Inflammatory macrophage (primary cell): ENCODE measurements around the gene PRKN.

Experiments used
- DNase-seq, 2 donors: peaks; one replicate each; pipeline ENCODE4 v3.0.0-alpha.2; 2020 to 2022

Gene PRKN

DNA sequence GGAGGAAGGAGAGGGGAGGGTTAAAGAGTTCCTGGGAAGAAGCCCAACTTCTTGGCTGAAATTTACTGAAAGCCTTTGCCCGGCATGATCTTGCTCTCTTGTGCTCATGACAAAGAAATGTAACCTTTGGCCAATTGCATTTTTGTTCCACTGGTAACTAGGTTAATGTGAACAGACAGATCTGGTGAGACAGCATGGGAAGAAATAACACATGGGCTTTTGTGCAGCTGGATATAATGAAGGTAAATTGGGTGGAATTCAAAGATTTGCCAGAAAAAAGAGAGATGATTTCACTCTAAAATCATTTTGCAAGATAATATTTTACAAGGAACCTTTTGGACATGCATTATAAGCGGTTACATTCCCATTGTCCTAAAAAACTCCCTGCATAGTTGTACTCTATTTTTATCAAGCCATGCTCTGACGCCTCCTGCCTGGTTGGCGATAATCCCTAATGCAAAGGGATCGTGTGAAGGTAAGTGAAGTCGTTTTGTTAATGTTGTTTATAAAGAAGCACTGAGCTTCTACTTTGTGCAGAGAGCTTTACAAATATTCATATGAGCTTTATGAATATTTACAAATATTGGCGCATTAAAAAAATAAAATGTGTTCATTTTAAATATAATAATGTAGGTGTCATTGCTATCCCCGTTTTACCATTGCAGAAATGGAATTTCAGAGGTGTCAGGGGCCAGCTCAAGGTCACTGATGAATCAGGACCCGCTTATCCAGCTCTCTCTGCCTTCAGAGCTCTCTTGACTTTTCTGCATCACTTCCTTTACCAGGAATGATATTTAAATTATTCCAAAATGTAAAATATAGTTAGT lies 1292.4 kb downstream of the PRKN start:
- DNase-seq: no peak

DNA sequence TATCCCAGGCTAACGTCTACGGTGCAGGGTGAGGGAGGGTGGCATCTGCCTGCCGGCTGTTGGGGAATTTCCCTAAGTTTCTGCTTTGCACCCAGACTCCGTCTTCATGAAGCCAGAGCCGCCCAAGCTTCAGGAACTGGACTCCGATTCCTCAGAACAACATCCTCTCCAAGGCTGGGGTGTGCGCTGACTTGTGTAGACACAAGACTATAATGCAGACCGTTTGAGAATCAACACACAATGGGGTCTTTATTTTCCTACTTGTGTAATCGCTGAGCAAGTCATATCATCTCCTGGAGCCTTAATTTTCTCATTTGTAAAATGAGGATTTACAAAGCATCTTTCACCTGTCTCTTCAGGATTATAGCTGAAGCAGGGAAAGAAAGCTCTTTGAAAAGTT lies 1293.2 kb downstream of the PRKN start:
- no peak for DNase-seq

DNA sequence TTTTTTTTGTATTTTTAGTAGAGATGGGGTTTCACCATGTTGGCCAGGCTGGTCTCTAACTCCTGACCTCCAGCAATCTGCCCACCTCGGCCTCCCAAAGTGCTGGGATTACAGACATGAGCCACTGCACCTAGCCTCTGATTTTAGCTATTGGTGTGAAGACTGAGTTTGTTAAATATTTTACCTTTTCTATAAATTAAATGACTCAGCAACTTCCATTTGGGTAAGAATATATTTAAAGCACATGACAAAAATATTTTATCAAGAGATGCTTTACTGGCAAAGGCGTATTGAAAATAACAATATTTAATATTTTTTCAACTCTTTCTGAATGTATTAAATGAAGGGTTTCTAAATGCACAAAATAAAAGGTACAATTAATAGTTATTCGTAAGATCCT lies 1295.0 kb downstream of the PRKN start:
- DNase-seq: no peak

DNA sequence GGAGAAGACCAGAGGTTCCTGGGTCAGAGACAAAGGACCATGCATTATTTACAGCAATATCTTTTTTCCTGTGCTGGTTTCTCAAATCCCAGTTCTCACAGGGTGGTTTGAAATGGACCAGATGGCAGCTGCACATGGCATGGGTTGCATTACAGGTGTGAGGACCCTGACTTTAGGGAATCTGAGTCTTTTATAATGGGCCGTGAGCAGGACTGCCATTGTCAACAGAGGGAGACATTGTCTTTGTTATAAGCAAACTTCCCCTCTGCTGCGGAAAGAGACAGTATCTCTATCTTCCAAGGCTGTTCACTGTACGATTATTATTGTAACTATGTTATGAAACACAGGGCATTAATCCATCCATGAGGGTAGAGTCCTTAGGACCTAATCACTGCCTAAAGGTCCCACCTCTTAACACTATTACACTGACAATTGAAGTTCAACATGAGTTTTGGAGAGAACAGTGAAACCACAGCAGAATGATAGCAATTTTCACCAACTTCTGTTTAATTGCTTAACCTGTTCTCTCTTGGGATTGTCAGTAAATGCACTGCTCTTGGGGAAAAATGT lies 1297.6 kb downstream of the PRKN start:
- no peak for DNase-seq

DNA sequence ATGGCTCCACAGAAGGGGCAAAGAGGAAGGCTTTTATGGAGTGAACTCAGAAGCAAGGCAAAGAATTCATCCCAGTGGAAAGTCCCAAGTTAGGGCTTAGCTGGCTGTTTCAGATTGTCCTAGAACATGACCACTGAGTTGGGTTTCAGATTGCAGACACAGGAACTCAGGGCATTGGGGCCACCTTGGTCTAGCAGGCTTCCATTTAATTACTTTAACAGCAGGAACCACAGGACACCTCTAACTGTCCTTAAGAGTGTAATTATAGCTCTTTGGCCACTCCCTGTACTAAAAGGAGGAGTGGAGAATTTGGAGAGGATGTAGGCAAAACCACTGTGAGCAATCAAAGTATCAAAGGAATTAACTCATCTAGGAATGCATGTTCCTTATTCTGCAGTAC lies 1303.1 kb downstream of the PRKN start:
- no peak for DNase-seq

DNA sequence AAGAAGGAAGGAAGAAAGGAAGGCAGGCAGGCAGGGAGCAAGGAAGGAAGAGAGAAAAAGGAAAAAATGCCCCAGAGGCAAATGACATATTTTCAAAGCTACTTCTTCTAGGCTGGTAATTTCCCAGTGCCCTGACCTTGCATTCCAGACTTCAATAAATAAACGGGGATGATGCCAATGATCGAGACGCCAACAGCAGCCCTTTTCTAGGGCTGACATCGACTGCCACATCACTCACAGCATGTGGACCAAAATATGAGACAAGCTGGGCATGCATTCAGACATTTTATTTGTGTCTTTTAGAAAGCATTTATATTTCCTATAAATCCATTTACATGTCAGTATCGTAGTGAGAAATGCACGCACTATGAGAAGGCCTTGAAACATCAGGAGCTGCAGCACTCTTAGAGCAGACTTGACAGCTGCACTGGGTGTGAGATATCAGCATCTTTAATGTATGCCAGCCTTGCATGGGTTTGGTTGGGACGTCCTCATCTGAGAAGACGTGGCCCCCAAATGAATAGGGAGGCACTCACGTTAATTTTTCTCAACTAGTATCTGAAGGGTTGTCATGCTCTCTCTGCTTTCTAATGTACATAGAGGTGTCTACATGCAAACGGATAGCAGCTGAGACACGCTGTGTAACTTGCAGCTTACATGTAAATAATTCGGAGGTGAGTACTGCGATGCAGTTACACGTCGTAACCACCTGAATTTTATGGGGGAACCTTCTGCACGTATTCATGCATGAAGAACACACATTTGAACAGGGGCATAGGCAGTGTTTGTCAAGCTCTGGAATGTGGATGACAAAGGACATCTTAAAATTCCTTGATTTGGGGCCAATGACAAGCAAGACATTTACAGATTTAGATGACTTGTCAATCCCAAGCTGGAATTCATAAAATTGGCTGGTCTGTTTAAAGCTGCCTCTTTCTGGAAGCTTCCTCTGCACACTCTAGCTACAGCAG lies 1304.6 kb downstream of the PRKN start:
- no peak for DNase-seq

DNA sequence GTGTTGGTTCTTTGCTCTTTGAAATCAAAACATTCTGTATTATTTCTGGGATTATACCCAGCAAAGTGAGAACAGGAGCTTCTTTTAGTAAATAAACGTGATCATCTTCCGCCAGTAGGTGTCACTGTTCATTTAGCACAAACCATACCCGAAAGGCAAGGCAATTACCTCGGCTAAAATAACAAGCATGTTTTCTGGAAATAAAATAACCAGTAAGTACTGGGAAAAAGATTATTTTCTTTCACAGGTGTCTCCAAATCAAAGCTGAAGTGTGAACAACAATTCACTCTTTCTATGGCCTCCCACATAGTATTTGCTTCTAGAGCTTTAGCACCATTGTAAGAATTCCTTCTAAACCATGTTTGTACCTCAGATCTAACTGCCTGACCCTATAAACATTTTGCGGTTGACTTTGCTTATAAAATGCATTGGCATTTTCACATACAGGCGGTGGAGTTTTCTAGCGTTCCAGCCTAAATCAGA lies 1309.1 kb downstream of the PRKN start:
- DNase-seq: peak; percentile 49 to 52

DNA sequence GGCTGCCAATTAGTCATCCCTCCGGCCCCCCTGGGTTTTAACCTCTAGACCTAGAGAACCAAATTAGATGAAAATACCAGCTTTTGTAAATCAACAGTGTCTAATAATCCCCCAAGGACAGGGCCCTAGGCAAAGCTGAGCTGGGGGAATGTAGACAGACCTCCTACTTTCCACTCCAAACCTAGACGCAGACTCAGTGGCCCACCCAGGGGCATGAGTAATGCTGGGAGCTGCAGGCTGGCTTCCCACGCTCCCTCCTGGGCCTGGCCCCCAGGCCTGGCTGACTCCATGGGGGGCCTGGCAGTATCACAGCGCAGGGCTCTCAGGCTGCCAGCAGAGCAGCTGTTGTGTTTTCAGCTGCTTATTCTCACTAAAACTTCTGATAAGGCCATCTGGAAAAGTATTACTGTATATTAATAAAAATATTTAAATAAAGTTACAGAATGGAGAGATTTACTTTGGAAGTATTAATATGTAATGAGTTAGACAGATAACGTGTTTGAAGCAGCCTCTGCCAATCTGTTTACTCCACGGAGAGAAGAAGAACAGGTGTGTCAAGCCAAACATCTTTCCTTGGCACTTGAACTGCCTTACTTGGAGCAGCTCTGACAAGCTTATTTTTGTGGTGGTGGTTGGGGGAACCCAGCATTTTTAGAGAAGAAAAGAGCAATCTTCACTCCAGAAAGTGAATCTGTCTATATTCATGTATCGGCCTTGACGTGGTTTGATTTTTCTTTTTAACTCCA lies 1309.7 kb downstream of the PRKN start:
- no peak for DNase-seq

DNA sequence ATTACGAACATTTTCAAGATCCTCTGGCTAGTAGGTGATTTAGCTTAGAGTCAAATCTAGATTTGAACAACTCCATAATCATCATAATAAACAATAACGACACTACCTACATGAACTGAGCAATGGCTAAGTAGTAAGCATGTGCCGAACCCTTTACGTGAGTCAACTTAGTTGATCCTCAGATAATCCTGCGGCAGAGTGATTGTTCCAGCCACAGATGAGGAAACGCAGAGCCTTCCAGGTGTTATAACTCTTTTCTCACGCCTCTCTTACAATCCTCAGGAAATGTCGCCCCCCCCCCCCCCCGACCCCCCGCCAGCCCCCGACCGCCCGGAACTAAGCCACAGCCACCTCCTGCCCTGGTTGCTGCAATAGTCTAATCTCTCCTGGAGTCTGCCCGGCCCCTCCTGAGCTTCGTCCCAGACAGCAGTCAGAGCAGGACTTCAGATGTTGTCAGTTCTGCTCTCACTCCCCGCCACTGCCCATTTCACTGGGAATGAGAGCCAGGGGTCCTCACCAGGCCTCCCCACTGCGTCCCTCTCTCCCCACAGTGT lies 1312.2 kb downstream of the PRKN start:
- DNase-seq: no peak

DNA sequence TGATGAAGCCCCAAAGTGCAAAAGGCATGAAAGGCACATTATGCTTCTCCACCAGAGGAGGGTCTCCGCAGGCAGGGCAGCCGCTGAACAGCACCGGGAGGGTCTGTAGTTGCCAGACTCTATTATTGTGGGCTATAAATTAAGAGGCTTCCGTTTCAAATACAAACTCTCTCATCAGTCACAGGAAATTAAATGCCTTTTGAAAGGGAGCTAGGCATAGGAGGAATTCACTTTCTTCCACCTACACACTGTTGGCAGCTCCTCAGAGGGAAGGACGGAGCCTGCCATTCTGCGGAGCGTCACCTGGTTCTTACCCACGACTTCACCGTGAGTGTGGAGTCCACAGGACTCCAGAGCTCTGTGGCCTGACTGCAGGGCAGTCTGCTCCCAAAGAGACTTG lies 1312.9 kb downstream of the PRKN start:
- DNase-seq: no peak

DNA sequence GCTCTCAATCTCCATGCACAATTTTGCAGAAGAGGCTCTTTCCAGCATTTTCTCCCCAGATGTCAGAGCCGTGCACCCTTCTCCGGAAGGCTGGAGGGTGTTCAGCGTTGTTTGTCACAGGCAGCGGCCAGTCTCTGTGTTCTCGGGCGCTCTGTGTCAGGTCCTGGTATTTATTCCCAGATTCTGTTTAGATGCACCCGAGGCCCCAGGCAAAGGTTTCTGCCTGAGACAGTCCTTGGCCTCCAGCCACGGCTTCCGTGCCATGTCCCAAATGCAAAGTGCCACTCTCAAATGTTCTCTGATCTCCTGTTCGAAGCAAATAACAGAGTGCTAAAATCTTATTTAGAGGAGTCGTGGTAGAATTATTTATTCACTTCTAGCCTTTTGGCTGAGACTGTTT lies 1313.4 kb downstream of the PRKN start:
- DNase-seq: no peak

DNA sequence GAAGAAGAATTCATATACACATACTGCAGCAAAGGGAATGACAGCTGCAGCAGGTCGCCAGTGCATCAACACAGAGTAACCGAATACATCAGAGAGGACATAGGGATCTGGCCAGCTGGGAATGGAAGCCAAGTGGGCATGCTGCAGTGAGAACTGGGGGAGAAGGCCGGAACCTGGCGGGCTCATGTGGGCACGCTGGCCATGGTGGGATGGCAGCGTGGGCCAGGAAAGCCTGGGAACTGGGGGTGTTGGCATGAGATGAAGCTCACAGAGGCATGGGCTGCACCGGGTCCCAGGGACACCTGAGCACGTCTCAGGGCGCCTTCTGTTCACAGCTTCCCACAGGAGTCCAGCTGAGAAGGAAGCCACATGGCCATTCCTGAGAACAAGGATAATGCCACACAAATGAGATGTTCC lies 1314.2 kb downstream of the PRKN start:
- DNase-seq: no peak

DNA sequence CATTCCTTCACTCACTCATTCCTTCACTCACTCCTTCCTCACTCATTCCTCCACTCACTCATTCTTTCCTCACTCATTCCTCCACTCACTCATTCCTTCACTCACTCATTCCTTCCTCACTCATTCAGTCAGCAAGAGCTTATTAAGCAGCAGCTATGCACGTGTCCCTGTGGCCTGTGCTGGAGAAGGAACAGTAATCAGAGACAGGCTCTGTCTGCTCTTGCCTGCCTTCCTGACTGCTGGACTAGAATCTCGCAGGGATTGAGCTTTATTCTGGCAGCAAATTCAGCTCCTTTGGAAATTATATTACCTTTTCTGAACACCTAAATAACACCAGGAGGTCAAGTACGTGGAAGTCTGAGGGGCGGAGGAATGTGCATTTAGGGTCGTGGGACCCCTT lies 1314.8 kb downstream of the PRKN start:
- DNase-seq: no peak

DNA sequence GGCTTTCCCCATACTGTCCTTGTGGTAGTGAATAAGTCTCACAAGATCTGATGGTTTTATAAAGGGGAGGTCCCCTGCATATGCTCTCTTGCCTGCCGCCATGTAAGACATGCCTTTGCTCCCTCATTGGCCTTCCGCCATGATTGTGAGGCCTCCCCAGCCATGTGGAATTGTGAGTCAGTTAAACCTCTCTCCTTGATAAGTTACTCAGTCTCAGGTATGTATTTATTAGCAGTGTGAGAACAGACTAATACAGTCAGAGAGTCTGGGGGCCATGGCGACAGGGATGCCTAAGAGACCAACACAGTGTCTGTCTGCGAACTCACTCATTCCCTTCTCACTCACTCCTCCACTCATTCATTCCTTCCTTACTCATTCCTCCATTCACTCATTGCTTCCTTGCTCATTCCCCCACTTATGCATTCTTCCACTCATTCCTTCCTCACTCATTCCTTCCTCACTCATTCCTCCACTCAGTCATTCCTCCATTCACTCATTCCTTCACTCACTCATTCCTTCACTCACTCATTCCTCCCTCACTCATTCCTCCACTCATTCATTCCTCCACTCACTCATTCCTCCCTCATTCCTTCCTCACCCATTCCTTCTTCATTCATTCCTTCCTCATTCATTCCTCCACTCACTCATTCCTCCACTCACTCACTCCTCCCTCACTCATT lies 1316.2 kb downstream of the PRKN start:
- no peak for DNase-seq

DNA sequence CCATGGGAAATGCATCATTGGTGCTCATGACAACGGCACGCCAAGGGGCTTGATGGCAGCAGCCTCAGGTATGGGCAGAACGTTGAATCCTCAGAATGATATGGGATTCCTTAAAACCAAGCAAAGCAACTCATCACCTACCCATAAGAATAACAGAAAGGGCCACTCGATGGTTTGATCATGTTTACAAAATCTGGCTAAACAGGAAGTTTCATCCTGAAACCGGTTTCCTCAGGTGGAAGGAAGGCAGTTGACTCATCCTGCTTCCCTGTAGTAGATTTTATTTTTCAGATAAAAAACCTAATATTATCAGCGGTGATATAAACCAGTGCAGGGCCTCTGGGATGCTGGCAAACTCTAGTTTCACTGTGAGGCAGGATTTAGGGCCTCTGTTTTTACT lies 1316.8 kb downstream of the PRKN start:
- no peak for DNase-seq

DNA sequence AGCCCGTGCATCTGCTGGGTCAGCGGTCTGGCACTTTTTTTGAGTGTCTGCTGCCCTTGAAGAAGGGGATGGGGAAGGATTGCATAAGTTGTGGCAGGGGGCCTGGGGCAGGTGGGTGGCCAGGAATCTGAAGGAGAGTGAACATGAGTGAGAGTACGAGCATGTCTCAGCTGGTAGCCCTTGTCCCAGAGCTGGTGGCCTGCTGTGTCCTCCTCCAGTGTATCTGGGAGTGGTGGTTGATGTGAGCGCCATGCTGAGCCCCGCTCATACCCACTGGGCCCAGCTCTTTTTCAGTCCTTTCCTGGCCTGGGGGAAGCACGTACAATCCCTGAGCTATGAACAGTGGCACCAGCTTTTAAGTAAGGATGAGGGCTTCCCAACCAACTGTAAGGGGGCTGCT lies 1317.5 kb downstream of the PRKN start:
- DNase-seq: no peak

DNA sequence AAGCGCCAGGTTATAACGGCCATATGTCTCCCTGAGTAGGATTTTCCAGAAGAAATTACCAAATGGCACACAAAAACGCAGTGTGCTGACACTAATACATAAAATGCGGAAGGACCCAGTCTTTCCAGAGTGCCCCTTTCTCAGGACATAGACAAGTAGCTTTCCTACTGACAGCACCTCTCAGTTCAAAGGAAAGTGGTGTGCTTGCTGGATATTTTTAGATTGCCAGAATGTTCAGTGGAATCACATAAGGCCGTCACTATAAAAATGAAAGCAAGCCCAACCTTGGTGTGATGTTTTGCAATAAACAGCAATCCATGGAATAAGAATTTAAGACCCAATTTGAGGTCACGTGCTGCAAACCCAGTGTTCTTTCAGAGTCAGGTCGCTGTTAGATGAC lies 1318.2 kb downstream of the PRKN start:
- no peak for DNase-seq

DNA sequence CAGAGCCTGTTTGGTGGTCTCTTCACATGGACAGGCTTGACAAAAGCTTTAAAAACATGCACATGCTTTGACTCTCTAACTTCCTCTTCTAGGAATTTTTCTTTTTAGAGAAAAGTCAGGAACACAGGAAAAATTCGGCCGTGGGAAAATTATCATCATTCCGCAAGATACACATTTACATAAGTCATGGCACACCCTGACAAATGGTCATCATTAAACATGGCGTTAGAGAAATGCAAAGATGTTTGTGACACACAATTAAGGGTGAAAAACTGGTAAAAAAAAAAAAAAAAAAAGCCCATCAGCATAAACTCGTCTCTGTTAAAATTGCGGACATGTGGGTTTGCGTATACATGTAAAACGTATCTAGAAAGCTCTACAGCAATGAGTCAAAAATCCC lies 1319.5 kb downstream of the PRKN start:
- DNase-seq: no peak

DNA sequence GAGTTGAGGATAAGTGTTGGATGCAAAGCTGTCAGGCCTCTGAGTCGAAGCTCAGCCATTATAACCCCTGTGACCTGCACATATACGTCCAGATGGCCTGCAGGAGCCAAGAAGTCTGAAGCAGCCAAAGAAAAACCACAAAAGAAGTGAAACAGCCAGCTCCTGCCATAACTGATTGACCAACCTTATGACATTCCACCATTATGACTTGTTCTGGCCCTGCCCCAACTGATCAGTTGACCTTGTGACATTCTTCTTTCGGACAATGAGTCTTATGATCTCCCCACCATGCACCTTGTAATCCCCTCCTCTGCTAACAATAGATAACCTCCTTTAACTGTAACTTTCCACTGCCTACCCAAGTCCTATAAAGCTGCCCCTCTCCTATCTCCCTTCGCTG lies 1320.0 kb downstream of the PRKN start:
- DNase-seq: no peak

DNA sequence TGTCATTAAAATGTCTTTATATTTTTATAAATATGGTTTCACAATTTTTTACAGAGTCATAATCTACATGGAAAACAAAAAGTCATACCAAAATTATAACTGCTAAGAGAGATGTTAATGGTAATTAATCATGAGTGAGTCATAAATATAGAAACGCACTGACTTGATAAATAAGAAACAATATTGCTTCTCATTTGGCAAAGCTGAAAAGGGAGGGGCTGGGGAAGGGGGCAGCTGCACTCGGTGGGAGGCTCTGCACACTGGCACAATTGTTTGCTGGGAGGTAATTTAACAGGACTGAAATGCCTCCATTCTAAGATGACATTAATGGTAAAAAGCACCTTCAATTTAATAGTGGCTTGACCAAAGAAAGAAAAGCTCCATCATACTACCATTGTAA lies 1320.5 kb downstream of the PRKN start:
- no peak for DNase-seq

DNA sequence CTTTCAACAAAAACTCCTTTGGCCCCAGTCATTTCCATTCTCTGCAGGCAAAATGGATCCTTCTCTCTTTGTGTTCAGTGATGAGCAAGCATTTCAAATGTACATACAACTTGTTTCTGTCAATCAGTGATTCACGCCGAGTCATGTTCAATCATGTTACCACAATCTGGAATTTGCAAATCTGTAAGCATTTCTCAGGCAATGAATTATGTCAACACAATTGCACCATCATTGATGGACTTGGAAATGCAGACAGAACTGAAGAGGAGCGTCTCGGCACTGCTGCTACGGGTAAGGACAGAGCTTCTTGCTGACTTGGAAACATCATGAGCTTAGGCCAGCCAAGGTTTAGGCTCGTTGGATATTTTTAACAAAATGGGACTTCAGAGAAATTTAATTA lies 1320.9 kb downstream of the PRKN start:
- DNase-seq: peak in 1 of 2 donors; percentile 2

DNA sequence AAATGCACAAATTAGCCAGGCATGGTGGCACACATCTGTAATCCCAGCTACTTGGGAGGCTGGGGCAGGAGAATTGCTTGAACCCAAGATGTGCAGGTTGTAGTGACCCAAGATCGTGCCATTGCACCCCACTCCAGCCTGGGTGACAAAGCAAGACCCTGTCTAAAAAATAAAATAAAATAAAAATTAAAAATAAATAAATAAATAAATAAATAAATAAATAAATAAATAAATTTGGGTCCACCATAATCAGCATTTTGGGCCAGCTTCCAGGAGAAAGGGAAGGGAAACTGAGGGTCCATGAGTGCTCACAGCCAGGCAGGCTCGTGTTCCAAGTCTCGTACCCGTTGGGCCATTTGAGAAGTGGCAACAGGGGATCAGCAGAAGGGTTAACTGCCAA lies 1322.1 kb downstream of the PRKN start:
- no peak for DNase-seq
